ENCODE results near the gene HOXA7. TPM values are rescaled to one million over a fixed set of nuclear protein-coding genes. Genes with fewer than 3 reads are reported as not detected.

The HOXA7 gene
- total and polyA plus RNA-seq, 2 experiments from 2014 or later, result 6.6 to 15.8 TPM

GRCh38 chr7:27152816-27153442 is 3.5 kb downstream of the HOXA7 start:
- peak overlapping the region; percentile 86 for H3K27ac ChIP-seq
- H4K20me1 ChIP-seq (ENCODE audit: insufficient read depth), result no peaks in the 10 kb centered on the region
- peak overlapping the region; percentile 87 for H3K9ac ChIP-seq
- no peak for DNase-seq
- H3F3A ChIP-seq (ENCODE audit: insufficient read depth), result peaks cover 29% of the 10 kb centered on the region
- H3K4me3 ChIP-seq, result peak overlapping the region; percentile 89
- H3K9me3 ChIP-seq (ENCODE audit: low read depth), result no peaks in the 10 kb centered on the region
- H3K36me3 ChIP-seq (ENCODE audit: low read depth), result no peaks in the 10 kb centered on the region
- peak overlapping the region; percentile 98 for H3K4me2 ChIP-seq (ENCODE audit: unreplicated experiment)
- no peaks in the 10 kb centered on the region for H3K9me2 ChIP-seq (ENCODE audit: insufficient read depth)
- peaks cover 33% of the 10 kb centered on the region for H3K4me1 ChIP-seq (ENCODE audit: insufficient read depth)
- H3K27me3 ChIP-seq (replicated peaks; ENCODE audit: insufficient read depth), result no peaks in the 10 kb centered on the region
- TF ChIP-seq EZH2phosphoT487 (IDR thresholded peaks at IDR 0.05; ENCODE audit: insufficient read depth, low read depth) (no peak), EZH2 (IDR thresholded peaks at IDR 0.05; ENCODE audit: insufficient read depth, poor library complexity, severe bottlenecking) (no peak)
- in situ Hi-C loops (cut with MboI), result loop anchor here (10.0 kb wide), 3 partner anchors 298 to 1288 kb away; no protein-coding TSS in a partner anchor
- H3K79me2 ChIP-seq (ENCODE audit: insufficient read depth), result peaks cover 78% of the 10 kb centered on the region
- 23 to 29% methylated on average over 16 to 22 of the region's 22 CpGs for WGBS, 2 experiments (ENCODE audit: low coverage in 1 of 2, low lambda C conversion rate in 2 of 2, missing lambda C conversion rate in 2 of 2)
- H2AFZ ChIP-seq, result peak overlapping the region; percentile 88

- no peaks in the 10 kb centered on the region for H3K27me3 ChIP-seq (replicated peaks; ENCODE audit: insufficient read depth)
- H3K4me2 ChIP-seq (ENCODE audit: unreplicated experiment), result peak within 1 kb of the TSS; percentile 98
- no peaks in the 10 kb centered on the region for H3K9me2 ChIP-seq (ENCODE audit: insufficient read depth)
- H3K9me3 ChIP-seq (ENCODE audit: low read depth), result no peaks in the 10 kb centered on the region
- H3K79me2 ChIP-seq (ENCODE audit: insufficient read depth), result peaks cover 86% of the 10 kb centered on the region
- TF ChIP-seq EZH2phosphoT487 (IDR thresholded peaks at IDR 0.05; ENCODE audit: insufficient read depth, low read depth), result no peak
- no peak for TF ChIP-seq EZH2 (IDR thresholded peaks at IDR 0.05; ENCODE audit: insufficient read depth, poor library complexity, severe bottlenecking)
- H3F3A ChIP-seq (ENCODE audit: insufficient read depth), result peaks cover 29% of the 10 kb centered on the region
- H3K4me1 ChIP-seq (ENCODE audit: insufficient read depth), result peaks cover 37% of the 10 kb centered on the region
- peak within 1 kb of the TSS; percentile 89 for H3K4me3 ChIP-seq
- H4K20me1 ChIP-seq (ENCODE audit: insufficient read depth), result no peaks in the 10 kb centered on the region
- H3K9ac ChIP-seq, result peak within 1 kb of the TSS; percentile 87
- in situ Hi-C loops (cut with MboI), result loop anchor here (10.0 kb wide), 3 partner anchors 297 to 1287 kb away; no protein-coding TSS in a partner anchor
- peak; percentile 89 for DNase-seq
- no peaks in the 10 kb centered on the region for H3K36me3 ChIP-seq (ENCODE audit: low read depth)
- H2AFZ ChIP-seq, result peak within 1 kb of the TSS; percentile 88
- H3K27ac ChIP-seq, result peak within 1 kb of the TSS; percentile 86
- 0 to 2% methylated on average over 49 to 53 of the region's 53 CpGs for WGBS, 2 experiments (ENCODE audit: low coverage in 1 of 2, low lambda C conversion rate in 2 of 2, missing lambda C conversion rate in 2 of 2)
Measured at GRCh38 chr7:27151931-27152815, 4.3 kb downstream of the HOXA7 start, which contains the start of gene HOXA3. HOXA3 (minus strand) TSS chr7:27152583; CDS start chr7:27110640, 41,943 bp downstream.

- H3K4me2 ChIP-seq (ENCODE audit: unreplicated experiment), result peak overlapping the region; percentile 98
- H3K4me1 ChIP-seq (ENCODE audit: insufficient read depth), result peaks cover 37% of the 10 kb centered on the region
- H3K9me2 ChIP-seq (ENCODE audit: insufficient read depth), result no peaks in the 10 kb centered on the region
- in situ Hi-C loops (cut with MboI), result loop anchor here (10.0 kb wide), 3 partner anchors 297 to 1287 kb away; no protein-coding TSS in a partner anchor
- H3K9me3 ChIP-seq (ENCODE audit: low read depth), result no peaks in the 10 kb centered on the region
- H3K9ac ChIP-seq, result peak overlapping the region; percentile 87
- peak; percentile 58 for DNase-seq
- H3K27ac ChIP-seq, result peak overlapping the region; percentile 86
- no peaks in the 10 kb centered on the region for H4K20me1 ChIP-seq (ENCODE audit: insufficient read depth)
- H3K79me2 ChIP-seq (ENCODE audit: insufficient read depth), result peaks cover 93% of the 10 kb centered on the region
- no peaks in the 10 kb centered on the region for H3K27me3 ChIP-seq (replicated peaks; ENCODE audit: insufficient read depth)
- no peak for TF ChIP-seq EZH2phosphoT487 (IDR thresholded peaks at IDR 0.05; ENCODE audit: insufficient read depth, low read depth)
- TF ChIP-seq EZH2 (IDR thresholded peaks at IDR 0.05; ENCODE audit: insufficient read depth, poor library complexity, severe bottlenecking), result no peak
- H3K4me3 ChIP-seq, result peak overlapping the region; percentile 89
- no peaks in the 10 kb centered on the region for H3K36me3 ChIP-seq (ENCODE audit: low read depth)
- 1% methylated on average over 27 of the region's 27 CpGs for WGBS, 2 experiments (ENCODE audit: low coverage in 1 of 2, low lambda C conversion rate in 2 of 2, missing lambda C conversion rate in 2 of 2)
- H2AFZ ChIP-seq, result peak overlapping the region; percentile 88
- H3F3A ChIP-seq (ENCODE audit: insufficient read depth), result peaks cover 29% of the 10 kb centered on the region
Measured at GRCh38 chr7:27151341-27151930, 5.0 kb downstream of the HOXA7 start.
